Central memory CD4-positive, alpha-beta T cell (primary cell): Measurements from ENCODE around the gene TMEM63A.
A peak's percentile ranks its signal among the peaks of the same experiment; 100 is the strongest.
"Not testable (repeated sequence)": the region's sequence is repeated elsewhere in the genome, so short reads cannot be mapped to it uniquely, and the experiment has no call there.

ENCODE experiments used
- DNase-seq: peaks from one replicate; pipeline ENCODE4 v3.0.0; 2022
- total RNA-seq, 3 experiments: gene quantifications; one replicate each; lab custom pipeline; 2026; lab: John Stamatoyannopoulos, UW

TMEM63A gene
- total RNA-seq = 13.6 to 542 (median 226) reads per million in 3 experiments

- peak; percentile 88 for DNase-seq
Observed at GRCh38 chr1:225881959-225882693, at the start of gene TMEM63A. Gene TMEM63A (minus strand): TSS chr1:225882380. CDS start chr1:225877580, 4,800 bp downstream.

GRCh38 chr1:225931270-225932136 lies 49.3 kb upstream of the TMEM63A start:
- no peak for DNase-seq

- no peak for DNase-seq
Observed at GRCh38 chr1:225930566-225930965, 48.4 kb upstream of the TMEM63A start.

GRCh38 chr1:225929462-225929861 lies 47.3 kb upstream of the TMEM63A start:
- DNase-seq = not testable (repeated sequence)

- peak; percentile 21 for DNase-seq
Observed at GRCh38 chr1:225928186-225929175, 46.3 kb upstream of the TMEM63A start.

GRCh38 chr1:225926551-225927113 lies 44.5 kb upstream of the TMEM63A start:
- DNase-seq = no peak

GRCh38 chr1:225923692-225924555 lies 41.7 kb upstream of the TMEM63A start, which contains the start of gene PYCR2:
Gene PYCR2 (minus strand): TSS chr1:225924250. CDS start chr1:225924110, 140 bp downstream.
- peak; percentile 93 for DNase-seq

GRCh38 chr1:225923381-225923691 lies 41.2 kb upstream of the TMEM63A start:
- no peak for DNase-seq

GRCh38 chr1:225921734-225922709 lies 39.8 kb upstream of the TMEM63A start:
- DNase-seq = no peak

GRCh38 chr1:225919906-225920305 lies 37.7 kb upstream of the TMEM63A start:
- no peak for DNase-seq

- DNase-seq = no peak
Observed at GRCh38 chr1:225918280-225918679, 36.1 kb upstream of the TMEM63A start.

- no peak for DNase-seq
Observed at GRCh38 chr1:225917536-225917935, 35.4 kb upstream of the TMEM63A start.

GRCh38 chr1:225917101-225917500 lies 34.9 kb upstream of the TMEM63A start:
- no peak for DNase-seq

- DNase-seq = no peak
Observed at GRCh38 chr1:225915538-225915991, 33.4 kb upstream of the TMEM63A start.

GRCh38 chr1:225914947-225915346 lies 32.8 kb upstream of the TMEM63A start:
- DNase-seq = no peak

- no peak for DNase-seq
Observed at GRCh38 chr1:225914391-225914790, 32.2 kb upstream of the TMEM63A start.

GRCh38 chr1:225911191-225912130 lies 29.3 kb upstream of the TMEM63A start:
- DNase-seq = peak; percentile 63

GRCh38 chr1:225909477-225909876 lies 27.3 kb upstream of the TMEM63A start:
- DNase-seq = no peak

GRCh38 chr1:225908773-225909172 lies 26.6 kb upstream of the TMEM63A start:
- no peak for DNase-seq
